ENCODE measurements around the gene PROC.

Gene PROC

GRCh38 chr2:127414638-127415592, 3.3 kb upstream of the PROC start:
- no peak for DNase-seq (ENCODE audit: low read depth in 2 of 2)

GRCh38 chr2:127415593-127416505, 2.4 kb upstream of the PROC start:
- DNase-seq (ENCODE audit: low read depth in 2 of 2), result peak; percentile 79 to 83

GRCh38 chr2:127416506-127417001, 1.7 kb upstream of the PROC start:
- DNase-seq (ENCODE audit: low read depth in 2 of 2), result no peak

- DNase-seq (ENCODE audit: low read depth in 2 of 2), result no peak
Observed at GRCh38 chr2:127417406-127417805, 821 bp upstream of the PROC start.

- DNase-seq (ENCODE audit: low read depth in 2 of 2), result no peak
Observed at GRCh38 chr2:127419112-127419430, 844 bp downstream of the PROC start.

GRCh38 chr2:127419448-127420038, 1.3 kb downstream of the PROC start:
- no peak for DNase-seq (ENCODE audit: low read depth in 2 of 2)

- no peak for DNase-seq (ENCODE audit: low read depth in 2 of 2)
Observed at GRCh38 chr2:127420039-127420864, 2.0 kb downstream of the PROC start.

GRCh38 chr2:127421116-127421800, 3.0 kb downstream of the PROC start:
- DNase-seq (ENCODE audit: low read depth in 2 of 2), result no peak

GRCh38 chr2:127421871-127422558, 3.8 kb downstream of the PROC start:
- no peak for DNase-seq (ENCODE audit: low read depth in 2 of 2)

GRCh38 chr2:127422559-127423477, 4.6 kb downstream of the PROC start:
- no peak for DNase-seq (ENCODE audit: low read depth in 2 of 2)

GRCh38 chr2:127423478-127423843, 5.2 kb downstream of the PROC start:
- no peak for DNase-seq (ENCODE audit: low read depth in 2 of 2)

- DNase-seq (ENCODE audit: low read depth in 2 of 2), result no peak
Observed at GRCh38 chr2:127423880-127424279, 5.7 kb downstream of the PROC start.

- DNase-seq (ENCODE audit: low read depth in 2 of 2), result no peak
Observed at GRCh38 chr2:127424598-127425520, 6.6 kb downstream of the PROC start.

- DNase-seq (ENCODE audit: low read depth in 2 of 2), result no peak
Observed at GRCh38 chr2:127425540-127426490, 7.6 kb downstream of the PROC start.

- DNase-seq (ENCODE audit: low read depth in 2 of 2), result no peak
Observed at GRCh38 chr2:127426501-127427354, 8.5 kb downstream of the PROC start.
